GM13976 (cell line): ENCODE results near the gene SRM.

ENCODE experiments used
- DNase-seq: peaks from one replicate; pipeline ENCODE4 v3.0.0; 2012; ENCODE audit warnings: low spot score
- in situ Hi-C: fragments of 300-500 bp; cut with MboI; formaldehyde crosslinking; loops from one replicate; pipeline ENCODE4 v1.12.0; 2022; ENCODE audit warnings: low sequenced_read_pairs, mixed read lengths, inconsistent platforms; ENCODE audit not compliant: unreplicated experiment
- TF ChIP-seq, protein P1 (sequence below): IDR thresholded peaks from 2 replicates; pipeline ENCODE4 v1.5.1; 2012; ENCODE audit warnings: borderline replicate concordance, mild to moderate bottlenecking; ENCODE audit not compliant: insufficient read depth; ENCODE audit errors: extremely low read depth, missing control alignments, control extremely low read depth

Gene SRM

GRCh38 chr1:11028018-11028417 lies 31.8 kb downstream of the SRM start:
- no peak for DNase-seq
- in situ Hi-C loops, result no loop called here
- TF ChIP-seq, protein P1, sequence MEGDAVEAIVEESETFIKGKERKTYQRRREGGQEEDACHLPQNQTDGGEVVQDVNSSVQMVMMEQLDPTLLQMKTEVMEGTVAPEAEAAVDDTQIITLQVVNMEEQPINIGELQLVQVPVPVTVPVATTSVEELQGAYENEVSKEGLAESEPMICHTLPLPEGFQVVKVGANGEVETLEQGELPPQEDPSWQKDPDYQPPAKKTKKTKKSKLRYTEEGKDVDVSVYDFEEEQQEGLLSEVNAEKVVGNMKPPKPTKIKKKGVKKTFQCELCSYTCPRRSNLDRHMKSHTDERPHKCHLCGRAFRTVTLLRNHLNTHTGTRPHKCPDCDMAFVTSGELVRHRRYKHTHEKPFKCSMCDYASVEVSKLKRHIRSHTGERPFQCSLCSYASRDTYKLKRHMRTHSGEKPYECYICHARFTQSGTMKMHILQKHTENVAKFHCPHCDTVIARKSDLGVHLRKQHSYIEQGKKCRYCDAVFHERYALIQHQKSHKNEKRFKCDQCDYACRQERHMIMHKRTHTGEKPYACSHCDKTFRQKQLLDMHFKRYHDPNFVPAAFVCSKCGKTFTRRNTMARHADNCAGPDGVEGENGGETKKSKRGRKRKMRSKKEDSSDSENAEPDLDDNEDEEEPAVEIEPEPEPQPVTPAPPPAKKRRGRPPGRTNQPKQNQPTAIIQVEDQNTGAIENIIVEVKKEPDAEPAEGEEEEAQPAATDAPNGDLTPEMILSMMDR, result no peak

DNA sequence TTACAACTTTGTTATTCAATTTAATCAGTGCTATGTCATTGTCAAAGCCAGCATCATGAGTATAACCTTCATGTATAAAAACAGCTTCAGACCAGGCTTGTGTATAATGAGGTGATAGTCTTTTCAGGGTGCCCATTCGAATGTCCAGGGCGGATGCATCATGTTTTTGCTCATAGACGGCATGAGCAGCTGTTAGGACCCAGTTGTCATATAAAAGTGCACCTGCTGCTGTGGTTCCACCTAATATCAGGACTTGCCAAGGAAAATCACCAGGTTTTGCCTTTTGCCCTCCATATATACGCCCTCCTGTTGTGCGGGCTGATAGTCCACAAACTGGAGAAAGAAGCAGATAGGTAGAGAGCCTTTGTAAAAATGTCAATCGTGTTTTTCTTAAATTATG lies 32.5 kb downstream of the SRM start:
- TF ChIP-seq, protein P1, result no peak
- DNase-seq, result no peak
- in situ Hi-C loops, result no loop called here

DNA sequence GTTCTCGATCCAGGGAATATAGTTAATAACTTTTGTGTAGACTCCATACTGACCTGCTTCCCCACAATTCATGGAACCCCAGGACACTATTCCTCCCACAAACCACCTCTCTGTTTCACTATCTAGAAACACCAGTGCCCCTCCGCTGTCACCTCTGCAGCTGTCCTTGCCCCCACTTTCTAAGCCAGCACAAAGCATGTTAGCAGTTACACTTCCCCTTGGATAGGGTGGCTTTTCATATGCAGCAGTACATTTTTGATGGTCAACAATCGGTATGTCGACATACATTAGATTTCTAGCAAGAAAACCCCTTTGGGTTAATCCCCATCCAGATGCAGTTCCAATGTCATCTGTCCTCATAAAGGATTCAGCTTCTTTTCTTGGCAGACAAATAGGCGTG lies 32.9 kb downstream of the SRM start:
- in situ Hi-C loops, result no loop called here
- TF ChIP-seq, protein P1, result no peak
- DNase-seq, result no peak

- no peak for DNase-seq
- TF ChIP-seq, protein P1, result no peak
- in situ Hi-C loops, result no loop called here
Measured at GRCh38 chr1:11026052-11026451, 33.8 kb downstream of the SRM start.

- DNase-seq, result no peak
- TF ChIP-seq, protein P1, result no peak
- in situ Hi-C loops, result no loop called here
Measured at GRCh38 chr1:11025618-11026017, 34.2 kb downstream of the SRM start.

DNA sequence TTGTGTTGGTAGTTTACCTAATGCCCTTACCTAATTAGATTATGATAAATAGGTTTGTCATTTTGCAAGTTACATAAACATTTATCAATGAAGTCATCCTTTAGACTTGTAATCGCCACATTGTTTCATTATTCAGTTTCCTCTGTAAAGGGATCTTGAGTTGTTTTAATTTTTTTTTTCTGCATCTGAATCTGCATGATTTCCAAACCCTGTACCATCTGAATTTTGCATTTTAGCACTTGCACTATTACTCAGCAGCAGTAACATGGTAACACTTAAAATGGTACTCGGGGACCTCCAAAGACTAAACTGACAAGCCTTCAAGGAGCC lies 35.0 kb downstream of the SRM start:
- in situ Hi-C loops, result no loop called here
- DNase-seq, result no peak
- TF ChIP-seq, protein P1, result no peak
